Fibroblast of pulmonary artery (primary cell): ENCODE results near the gene RCAN2.

Source experiments
- DNase-seq: peaks from one replicate; pipeline ENCODE4 v3.0.0-alpha.2; 2010; ENCODE audit warnings: low read depth
- H3K4me3 ChIP-seq: replicated peaks from 2 replicates; pipeline ENCODE4 v1.5.1; 2011; ENCODE audit warnings: low read depth, mild to moderate bottlenecking, control low read depth, low read length, moderate library complexity
- CTCF ChIP-seq: IDR thresholded peaks from 2 replicates; pipeline ENCODE4 v1.5.1; 2011; ENCODE audit warnings: mild to moderate bottlenecking, control low read depth, low read length, inconsistent platforms; ENCODE audit errors: missing control alignments

The RCAN2 gene

GRCh38 chr6:46456297-46456696, 35.0 kb downstream of the RCAN2 start:
- no peak for DNase-seq
- H3K4me3 ChIP-seq: no peak overlapping the region
- TF ChIP-seq CTCF: no peak

- TF ChIP-seq CTCF: no peak
- no peak for DNase-seq
- H3K4me3 ChIP-seq: no peak overlapping the region
These were observed 36.6 kb downstream of the RCAN2 start for GRCh38 chr6:46454691-46455090.

GRCh38 chr6:46453741-46454316, 37.4 kb downstream of the RCAN2 start:
- no peak for TF ChIP-seq CTCF
- H3K4me3 ChIP-seq: no peak overlapping the region
- no peak for DNase-seq

- DNase-seq: peak; percentile 16
- no peak for TF ChIP-seq CTCF
- H3K4me3 ChIP-seq: no peak overlapping the region
These were observed 38.0 kb downstream of the RCAN2 start for GRCh38 chr6:46453216-46453615.

- DNase-seq: no peak
- no peak overlapping the region for H3K4me3 ChIP-seq
- no peak for TF ChIP-seq CTCF
These were observed 38.8 kb downstream of the RCAN2 start for GRCh38 chr6:46452312-46452917.

- DNase-seq: no peak
- no peak overlapping the region for H3K4me3 ChIP-seq
- TF ChIP-seq CTCF: no peak
These were observed 39.9 kb downstream of the RCAN2 start for GRCh38 chr6:46451343-46451742.
